ENCODE measurements around the gene LAMB1.
"Not testable (repeated sequence)": the region's sequence is repeated elsewhere in the genome, so short reads cannot be mapped to it uniquely, and the experiment has no call there.

The LAMB1 gene

DNA sequence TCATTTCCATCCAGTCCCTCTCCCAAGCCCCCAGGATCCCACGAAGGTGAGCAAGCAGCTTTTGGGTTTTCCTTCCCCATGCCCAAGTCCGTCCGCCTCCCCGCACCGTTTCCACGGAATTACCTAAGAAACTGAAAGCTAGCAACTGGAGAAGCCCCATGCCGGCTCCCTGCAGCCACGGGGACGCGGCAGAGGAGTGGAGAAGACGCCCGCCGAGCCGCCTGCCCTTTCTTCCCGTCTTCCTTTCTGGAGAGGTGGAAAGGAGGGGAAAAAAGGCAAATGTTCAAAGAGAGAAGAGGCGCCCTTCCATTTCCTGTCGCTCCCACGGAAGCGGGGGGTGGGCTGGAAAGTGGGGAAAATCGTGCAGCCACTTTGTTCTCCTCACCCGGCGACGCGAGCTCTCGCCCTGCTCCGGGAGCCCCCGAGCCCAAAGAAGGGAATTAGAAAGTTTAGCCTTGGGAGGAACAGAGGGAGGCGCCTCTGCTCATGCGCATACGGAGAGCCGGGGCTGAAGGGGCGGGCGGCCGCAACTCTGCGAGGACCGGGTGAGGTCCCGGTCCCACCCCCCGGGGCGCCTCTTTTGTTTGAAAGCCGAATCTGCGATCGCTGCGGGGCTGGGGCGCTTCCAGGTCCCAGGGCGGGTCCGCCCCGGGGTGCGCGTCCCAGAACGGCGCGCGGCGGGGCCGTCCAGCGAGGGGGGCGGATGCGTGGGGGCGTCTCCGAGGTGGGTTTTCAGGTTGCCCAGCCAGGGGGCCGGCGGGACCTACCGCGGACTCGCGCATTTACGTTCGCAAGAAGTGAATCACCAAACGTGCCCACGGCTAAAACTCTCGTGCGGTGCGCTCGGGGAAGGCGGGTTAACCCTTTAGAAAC, at the start of gene LAMB1:
TSS of gene LAMB1 (minus strand) at position 436 of the 873 bp plus-strand sequence. CDS start at position 160, 276 bp downstream.
- DNase-seq (ENCODE audit: low spot score): no peak

DNA sequence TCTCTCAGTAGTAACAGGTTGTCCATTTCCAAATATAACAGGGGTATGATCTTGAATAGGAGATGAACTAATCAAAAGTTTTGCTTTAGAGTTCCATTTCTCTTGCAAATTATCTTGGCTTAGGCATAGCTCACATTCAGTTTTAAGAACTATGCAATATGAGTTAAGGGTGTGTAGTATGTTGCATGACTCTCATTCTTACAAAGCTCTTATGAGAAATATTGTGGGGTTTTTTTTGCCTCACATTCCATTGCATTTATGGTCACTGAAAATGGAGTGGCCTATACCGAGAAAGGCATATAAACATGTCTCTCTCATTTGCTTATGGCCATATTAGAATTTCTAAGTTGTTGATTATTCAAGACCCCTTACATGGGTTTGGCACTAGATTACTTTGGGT, 48.5 kb upstream of the LAMB1 start:
- DNase-seq (ENCODE audit: low spot score): no peak

DNA sequence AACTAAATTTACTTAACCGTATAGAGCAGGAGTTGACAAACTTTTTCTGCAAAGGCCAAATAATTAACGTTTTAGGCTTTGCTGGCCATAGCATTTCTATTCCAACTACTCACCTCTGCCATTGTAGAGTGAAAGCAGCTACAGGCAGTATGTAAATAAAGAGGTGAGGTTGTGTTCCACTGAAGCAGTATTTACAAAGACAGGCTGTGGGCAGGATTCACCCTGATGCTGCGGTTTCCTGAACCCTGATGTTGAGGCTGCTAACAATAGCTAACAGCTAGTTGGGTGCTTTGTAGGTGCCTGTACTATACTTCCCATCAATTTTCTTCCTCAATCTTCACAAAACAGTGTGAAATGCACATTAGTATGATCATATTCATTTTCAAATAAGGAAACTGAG, 47.0 kb upstream of the LAMB1 start:
- DNase-seq (ENCODE audit: low spot score): no peak

DNA sequence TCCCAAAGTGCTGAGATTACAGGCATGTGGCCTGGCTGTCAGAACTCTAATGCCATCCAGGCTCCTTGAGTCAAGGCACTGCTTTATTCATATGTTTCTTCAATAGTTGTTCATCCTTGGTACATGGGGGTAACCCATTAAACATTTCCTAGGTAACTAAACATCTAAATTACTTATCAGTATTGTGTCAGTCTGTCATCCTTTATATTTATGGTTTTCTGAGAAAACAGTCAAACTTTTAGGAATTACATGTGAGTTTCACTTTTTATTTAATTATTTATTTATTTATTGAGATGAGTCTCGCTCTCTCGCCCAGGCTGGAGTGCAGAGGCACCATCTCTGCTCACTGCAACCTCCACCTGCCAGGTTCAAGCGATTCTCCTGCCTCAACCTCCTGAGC, 45.5 kb upstream of the LAMB1 start:
- DNase-seq (ENCODE audit: low spot score): no peak

DNA sequence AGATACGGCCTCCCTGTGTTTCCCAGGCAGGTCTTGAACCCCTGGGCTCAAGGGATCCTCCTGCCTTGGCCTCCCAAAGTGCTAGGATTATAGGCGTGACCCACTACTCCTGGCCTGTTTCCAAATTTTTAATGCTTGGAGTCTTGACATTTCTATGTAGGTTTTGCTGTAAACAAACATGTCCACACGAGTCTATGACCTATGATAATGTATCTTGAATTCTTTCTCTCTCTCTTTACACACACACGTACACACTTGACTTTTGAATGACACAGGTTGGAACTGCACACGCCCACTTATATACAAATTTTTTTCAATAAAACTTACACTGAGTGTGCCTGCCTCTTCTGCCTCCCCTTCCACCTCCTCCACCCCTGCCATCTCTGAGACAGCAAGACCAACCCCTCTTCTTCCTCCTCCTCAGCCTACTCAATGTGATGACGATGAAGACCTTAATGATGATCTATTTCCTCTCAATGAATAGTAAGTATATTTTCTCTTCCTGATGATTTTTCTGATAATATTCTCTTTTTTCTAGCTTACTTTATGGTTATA, 44.1 kb upstream of the LAMB1 start:
- no peak for DNase-seq (ENCODE audit: low spot score)

DNA sequence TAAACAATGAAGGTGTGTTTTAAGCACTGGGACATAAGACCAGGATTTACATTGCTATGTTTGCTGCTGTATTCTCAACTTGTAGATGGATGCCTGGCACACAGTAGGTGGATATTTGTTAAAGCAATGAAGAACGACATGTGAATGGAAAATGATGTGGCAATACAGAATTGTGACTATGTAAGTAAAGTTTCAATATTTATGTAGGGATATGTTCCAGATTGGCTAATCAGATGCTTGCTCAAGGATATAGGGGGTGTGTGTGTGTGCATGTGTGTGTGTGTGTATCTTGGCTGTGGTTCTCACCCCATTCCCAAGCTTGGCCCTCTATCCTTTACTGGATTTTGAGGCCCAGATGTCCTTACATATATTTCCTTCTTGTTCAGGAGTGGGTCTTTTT, 42.7 kb upstream of the LAMB1 start:
- no peak for DNase-seq (ENCODE audit: low spot score)

DNA sequence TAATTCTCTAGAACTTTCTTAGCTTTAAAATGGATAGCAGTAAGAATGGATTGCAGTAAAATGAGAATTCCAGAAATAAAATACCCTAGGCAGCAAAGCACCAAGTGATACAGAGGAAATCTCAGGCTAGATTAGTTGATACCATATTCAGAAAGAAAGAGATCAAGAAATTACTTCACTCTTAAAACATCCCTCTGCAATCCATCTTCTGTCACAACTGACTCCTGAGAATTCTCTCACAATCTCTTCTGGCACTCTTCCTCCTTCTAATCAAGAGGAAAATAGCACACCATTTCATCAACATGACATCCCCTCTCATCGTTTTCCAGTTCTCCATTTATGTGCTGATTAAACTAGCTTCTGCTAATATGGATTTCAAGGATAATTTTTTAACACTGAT, 42.2 kb upstream of the LAMB1 start:
- no peak for DNase-seq (ENCODE audit: low spot score)

DNA sequence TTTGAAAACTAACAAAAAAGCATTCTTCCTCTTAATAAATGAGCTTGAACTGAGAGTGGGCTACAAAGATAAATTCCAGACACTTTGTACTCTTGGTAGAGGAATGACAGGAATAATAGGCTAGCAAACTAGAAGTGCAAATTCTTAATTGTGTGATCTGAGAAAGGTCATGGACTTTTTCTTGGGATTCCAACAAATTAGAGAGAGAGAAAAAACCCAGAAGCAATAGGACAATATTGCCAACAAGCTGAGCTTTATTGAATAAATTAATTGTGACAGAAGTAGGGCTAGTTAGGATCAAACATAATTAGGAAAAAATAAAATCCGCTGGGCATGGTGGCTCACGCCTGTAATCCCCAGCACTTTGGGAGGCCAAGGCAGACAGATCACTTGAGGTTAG, 41.4 kb upstream of the LAMB1 start:
- no peak for DNase-seq (ENCODE audit: low spot score)

DNA sequence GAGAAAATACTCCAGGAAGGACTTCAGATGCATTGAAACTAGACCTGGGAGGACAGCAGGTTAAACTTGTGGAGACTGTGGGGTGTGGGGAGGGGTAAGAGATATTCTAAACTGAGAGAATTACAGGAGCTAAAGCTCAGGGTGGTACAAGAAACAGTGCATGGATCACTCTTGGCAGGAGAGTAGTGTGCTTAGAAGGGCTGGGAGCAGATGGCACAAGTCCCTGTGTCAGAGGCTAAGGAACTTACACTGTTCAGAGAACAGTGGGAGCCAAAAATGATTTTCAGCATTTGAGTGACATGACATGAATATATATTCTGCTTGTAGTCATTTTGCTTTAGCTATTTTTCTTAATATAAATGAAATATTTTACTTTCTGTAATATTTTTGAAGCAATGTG, 36.0 kb upstream of the LAMB1 start:
- DNase-seq (ENCODE audit: low spot score): no peak

DNA sequence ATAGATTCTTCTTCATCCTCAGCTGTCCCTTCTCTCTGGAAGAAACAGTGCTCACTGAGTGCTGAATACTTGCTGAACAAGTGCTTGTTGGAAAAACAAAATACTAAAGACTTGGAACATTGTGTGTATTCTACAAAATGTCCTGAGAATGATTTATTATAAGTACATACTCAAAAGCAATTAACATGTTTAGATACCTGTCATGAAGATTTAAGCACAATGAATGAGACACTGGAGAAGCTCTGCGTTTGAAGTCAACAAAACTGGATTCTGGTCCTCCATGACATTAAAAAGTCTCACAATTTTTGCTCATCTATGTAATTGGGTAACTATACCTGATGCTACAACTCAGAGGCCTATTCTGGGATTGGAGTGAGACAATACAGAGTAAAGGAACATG, 34.8 kb upstream of the LAMB1 start:
- DNase-seq (ENCODE audit: low spot score): no peak

DNA sequence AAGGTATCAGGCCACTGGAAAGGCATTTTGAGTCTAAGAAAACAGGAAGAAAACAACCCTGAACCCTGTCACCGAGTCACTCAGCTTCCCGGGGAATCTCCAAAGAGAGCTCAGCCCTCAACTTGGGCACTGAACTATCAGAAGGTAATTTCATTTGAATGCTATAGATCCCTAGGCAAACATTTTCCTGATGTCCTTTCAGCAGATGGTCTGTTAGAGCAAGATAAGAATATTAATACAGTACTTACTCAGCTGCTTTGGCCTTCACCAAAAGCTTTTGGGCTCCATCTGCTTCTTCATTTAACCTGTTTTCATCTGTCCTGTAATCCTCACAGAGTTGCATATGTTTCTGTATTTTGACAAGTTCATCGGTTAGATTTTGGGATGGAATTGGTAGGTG, 34.2 kb upstream of the LAMB1 start:
- no peak for DNase-seq (ENCODE audit: low spot score)

DNA sequence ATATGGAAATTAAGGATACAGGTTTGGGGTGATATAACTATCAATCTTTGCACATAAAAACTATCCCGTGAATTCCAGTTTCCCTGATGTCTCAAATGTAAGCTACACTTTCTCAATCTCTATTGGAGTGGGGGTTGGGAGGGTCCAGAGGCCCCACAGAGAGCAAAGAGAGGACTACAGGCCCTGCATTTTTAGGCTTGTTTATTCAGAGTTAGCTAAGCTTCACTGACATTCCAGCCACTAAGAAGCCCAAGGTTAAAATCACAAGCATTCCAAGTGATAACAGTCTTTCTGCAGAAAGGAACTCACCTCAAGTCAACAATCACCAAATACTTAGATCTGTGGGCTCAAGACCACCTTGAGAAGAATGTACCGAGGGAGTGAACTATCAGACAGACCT, 31.6 kb upstream of the LAMB1 start:
- no peak for DNase-seq (ENCODE audit: low spot score)

DNA sequence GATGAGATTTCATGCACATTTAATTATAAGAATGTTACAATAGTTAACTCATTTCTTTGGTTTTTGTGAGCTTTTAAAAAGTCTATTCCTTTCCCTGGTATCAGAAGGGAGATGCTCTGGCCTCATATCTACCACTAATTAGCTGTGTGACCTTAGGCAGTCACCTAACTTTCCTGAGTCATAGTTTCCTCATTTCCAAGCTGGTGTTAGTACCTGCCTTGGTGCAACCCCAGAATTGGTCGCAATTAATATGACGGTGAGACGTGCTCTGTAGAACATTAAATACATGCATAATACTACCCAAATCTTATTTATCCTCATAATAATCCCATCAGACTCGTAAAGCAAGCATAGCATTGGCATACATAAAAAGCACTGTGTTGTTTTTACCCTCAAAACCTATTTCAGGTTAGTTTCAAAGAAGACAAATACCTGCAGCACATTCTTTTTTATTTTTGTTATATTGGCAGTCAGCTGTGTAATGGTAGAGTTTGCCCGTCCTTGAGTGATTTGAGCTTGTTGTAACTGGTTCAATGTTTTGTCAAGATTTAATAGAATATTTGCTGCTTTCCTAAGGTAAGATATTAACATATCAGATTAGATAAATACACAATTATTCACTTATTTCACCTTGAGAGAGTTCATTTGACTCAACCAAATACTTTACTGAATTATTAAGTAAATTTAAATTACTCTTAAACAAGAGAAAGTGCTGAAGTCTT, 31.0 kb upstream of the LAMB1 start:
- no peak for DNase-seq (ENCODE audit: low spot score)

DNA sequence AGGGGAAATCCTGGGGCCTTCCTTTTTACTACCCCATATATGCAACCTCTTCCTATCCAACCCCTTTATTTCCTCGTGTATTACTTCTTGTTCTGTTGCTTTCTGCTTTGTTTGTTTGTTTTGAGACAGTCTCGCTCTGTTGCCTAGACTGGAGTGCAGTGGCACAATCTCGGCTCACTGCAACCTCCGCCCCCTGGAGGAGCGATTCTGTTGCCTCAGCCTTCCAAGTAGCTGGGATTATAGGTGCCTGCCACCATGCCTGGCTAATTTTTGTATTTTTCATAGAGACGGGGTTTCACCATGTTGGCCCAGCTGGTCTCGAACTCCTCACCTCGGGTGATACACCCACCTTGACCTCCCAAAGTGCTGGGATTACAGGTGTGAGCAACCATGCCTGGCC, 30.3 kb upstream of the LAMB1 start:
- DNase-seq (ENCODE audit: low spot score): not testable (repeated sequence)

DNA sequence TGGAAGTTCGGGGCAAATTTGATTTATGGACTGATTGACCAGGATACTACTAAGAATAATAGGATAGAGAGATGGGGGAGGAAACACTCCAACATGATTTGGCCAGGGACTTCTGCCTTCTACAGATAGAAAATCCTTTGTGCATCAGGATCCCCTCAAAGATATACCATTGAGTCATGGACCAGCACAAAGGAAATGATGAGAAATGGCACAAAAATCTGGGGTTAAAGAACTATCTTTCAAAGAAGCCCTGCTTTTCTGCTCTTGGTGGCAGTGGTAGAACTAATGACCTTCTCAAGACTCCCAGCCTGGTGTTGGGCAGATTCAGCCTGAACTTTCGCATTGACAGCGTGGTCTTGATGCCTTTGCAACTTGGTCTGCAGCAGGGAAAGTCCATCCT, 27.6 kb upstream of the LAMB1 start:
- DNase-seq (ENCODE audit: low spot score): no peak

DNA sequence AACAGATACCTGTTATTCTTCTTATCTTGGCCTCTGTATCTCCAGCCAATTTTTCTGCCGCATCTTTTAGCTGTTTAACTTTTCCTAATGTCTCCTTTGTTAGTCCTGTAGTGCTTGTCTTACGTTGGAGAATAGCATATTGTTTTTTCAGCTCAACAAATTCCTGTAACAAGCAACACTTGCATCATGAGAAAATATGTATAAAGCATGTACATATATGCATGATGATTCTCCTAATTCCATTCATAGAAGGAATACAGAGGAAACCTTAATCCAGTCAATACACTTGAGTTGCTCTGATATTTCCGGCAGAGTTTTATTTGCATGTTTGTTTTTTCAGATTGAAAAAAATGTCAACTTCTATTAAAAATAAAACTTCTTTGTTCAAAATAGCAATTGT, 26.1 kb upstream of the LAMB1 start:
- no peak for DNase-seq (ENCODE audit: low spot score)

DNA sequence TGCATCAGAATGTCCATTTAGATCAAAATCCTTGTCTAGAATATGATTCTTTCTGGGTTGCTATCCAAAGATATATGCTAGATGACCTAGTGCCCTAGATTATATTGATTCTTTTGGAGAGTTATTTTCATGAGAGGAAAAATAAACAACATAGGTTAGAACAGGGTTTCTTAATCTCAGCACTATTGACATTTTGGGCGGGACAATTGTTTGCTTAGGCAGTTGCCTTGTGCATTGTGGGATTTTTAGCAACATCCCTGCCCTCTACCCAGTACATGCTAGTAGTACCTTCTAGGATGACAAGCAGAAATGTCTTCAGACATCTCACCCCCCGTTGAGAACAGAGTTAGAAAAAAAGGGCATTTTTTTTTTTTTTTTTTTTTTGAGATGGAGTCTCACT, 25.1 kb upstream of the LAMB1 start:
- DNase-seq (ENCODE audit: low spot score): no peak

DNA sequence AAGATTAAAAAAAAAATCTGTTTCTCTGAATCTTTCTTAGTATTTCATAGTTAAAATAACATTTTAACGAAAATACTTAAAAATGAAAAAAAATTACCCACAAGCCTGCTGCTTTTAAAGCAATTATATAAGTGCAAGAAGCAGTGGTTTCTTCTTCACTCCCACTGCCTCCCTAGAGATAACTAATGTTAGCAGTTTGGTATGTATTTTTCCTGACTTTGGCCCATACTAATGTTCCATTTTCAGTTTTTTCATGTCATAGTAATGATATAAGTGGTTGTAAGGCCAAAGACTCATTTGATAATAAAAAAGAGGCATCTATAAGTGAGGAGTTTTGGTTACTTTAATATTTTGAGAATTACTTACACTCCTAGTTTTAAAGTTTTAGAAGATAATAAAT, 24.3 kb upstream of the LAMB1 start:
- DNase-seq (ENCODE audit: low spot score): no peak

DNA sequence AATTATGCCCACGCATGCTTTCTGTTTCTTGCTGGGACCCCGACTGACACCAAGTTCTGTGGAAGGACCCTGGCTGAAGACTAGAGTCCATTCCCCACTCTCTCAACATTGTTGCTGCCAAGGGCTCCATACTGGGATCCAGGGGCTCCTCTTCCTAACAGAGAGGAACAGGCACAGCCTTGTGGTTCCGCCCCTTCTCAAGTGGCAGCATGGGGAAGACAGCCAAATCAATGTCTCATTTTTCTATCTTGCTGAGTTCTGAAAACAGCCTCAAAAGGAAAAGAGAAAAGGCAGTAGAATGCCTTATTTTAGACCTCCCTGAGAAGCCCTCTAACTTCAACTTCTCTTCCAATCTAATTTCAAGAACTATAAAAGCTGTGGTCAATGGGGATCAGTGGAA, 23.7 kb upstream of the LAMB1 start:
- no peak for DNase-seq (ENCODE audit: low spot score)

DNA sequence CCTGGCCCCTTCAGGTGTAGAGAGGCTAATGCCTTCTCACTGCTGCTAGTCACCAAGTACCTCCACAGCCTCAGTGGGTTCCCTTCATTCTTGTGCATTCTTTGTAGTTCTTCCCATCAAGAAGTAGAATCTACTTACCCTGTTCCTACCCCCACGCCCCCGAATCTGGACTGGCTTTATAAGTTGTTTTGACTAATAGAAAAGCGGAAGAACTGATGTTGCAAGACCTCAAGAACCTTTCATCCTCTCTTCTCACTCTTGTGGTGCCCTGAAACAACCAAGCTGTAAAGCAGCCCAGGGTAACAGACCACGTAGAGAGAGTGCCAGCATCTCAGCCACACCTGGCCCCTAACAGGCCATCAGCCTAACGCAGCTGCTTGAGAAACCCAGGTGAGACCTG, 23.2 kb upstream of the LAMB1 start:
- no peak for DNase-seq (ENCODE audit: low spot score)

DNA sequence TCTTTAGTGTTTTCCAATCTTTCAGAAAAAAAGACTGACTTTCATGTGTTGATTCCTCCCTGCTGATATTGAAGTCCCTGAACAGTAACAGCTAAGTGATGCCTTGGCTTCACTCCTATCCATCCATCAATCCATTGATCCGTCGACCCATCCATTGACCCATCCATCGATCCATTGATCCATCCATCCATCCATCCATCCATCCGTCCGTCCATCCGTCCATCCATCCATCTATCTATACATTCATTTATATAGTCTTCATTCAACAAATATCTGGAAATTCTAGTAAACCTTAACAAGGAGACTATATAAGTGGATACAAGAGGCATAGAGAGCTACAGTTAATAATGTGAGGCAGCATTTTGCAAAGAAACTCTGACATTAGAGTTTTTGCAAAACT, 21.6 kb upstream of the LAMB1 start:
- no peak for DNase-seq (ENCODE audit: low spot score)

DNA sequence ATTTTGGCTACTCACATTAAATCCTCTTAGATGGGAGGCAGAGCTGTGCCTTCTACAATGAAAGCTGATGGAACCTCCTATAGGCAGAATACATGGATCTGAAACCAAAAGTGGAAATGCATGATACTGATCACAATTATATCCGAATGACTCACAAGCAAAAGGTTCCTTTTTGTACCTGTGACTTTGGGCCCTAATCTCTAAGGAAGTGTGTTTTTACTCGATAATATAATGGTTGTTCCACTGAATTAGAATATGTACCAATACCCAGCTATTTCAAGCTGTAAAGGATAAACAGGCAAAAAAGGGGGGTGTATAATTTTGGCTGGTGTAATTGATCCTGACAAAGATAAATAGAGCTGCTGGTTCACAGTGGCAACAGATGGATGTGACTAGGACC, 17.6 kb upstream of the LAMB1 start:
- no peak for DNase-seq (ENCODE audit: low spot score)

DNA sequence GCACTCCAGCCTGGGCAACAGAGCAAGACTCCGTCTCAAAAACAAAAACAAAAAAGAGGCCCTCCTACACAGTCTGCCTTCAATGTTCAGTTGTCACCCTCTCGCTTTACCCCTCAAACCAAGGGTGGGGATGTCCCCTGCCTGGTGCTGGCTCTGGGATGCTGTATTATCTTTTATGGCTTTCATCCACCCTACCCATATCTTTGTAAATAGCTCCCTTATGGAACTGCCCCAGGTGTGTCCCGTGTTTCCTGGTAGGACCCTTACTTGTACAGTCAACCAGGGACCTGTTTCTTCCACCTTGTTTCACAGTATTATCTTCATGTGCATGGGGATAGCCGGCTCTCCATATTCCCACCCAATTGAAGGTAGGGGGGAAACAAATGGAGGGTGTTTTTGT, 15.7 kb upstream of the LAMB1 start:
- DNase-seq (ENCODE audit: low spot score): no peak

Data from Ammon's horn (tissue), 1 donor.